Type B pancreatic cell (in vitro differentiated cells): ENCODE measurements around the gene COG1. TPM values are rescaled to one million over a fixed set of nuclear protein-coding genes. Genes with fewer than 3 reads are reported as not detected.
A peak's percentile ranks its signal among the peaks of the same experiment; 100 is the strongest.

Experiments used
- DNase-seq: peaks from one replicate; pipeline ENCODE4 v3.0.0; 2021; ENCODE audit warnings: mixed read lengths; ENCODE audit not compliant: unreplicated experiment; ENCODE audit errors: extremely low spot score
- H3K27ac Mint-ChIP-seq: 2 replicates; pipeline ENCODE4 v1.8.0; 2021; ENCODE audit warnings: mild to moderate bottlenecking, mixed read lengths
- H3K27me3 Mint-ChIP-seq: 2 replicates; pipeline ENCODE4 v1.8.0; 2021; ENCODE audit warnings: mixed read lengths
- H3K36me3 Mint-ChIP-seq: 2 replicates; pipeline ENCODE4 v1.8.0; 2021; ENCODE audit warnings: mixed read lengths
- H3K4me1 Mint-ChIP-seq: one replicate; pipeline ENCODE4 v1.8.0; 2021; ENCODE audit warnings: mixed read lengths; ENCODE audit not compliant: unreplicated experiment
- H3K4me3 Mint-ChIP-seq: 2 replicates; pipeline ENCODE4 v1.8.0; 2021; ENCODE audit warnings: mild to moderate bottlenecking, mixed read lengths
- H3K9me3 Mint-ChIP-seq: 2 replicates; pipeline ENCODE4 v1.8.0; 2021; ENCODE audit warnings: mixed read lengths
- total RNA-seq: library from RNA; stranded (reverse); gene quantifications from 2 replicates; pipeline ENCODE4 v1.2.1, GENCODE V29; 2021; ENCODE audit warnings: low replicate concordance
- TF ChIP-seq, protein P1 (sequence below): fragments of 200-600 bp; sonication (generic); conservative IDR thresholded peaks from 2 replicates; pipeline ENCODE4 v1.5.0; 2021; ENCODE audit warnings: antibody characterized with exemption, mild to moderate bottlenecking

COG1 gene
- total RNA-seq, 1 donor from 2014 or later, result 36.5 TPM

GRCh38 chr17:73250851-73251640, 58.2 kb downstream of the COG1 start:
- peaks cover 7% of the 10 kb centered on the region for H3K4me1 Mint-ChIP-seq
- no peaks in the 10 kb centered on the region for H3K9me3 Mint-ChIP-seq
- no peak overlapping the region for H3K27ac Mint-ChIP-seq
- peaks cover 13% of the 10 kb centered on the region for H3K27me3 Mint-ChIP-seq
- TF ChIP-seq, protein P1, sequence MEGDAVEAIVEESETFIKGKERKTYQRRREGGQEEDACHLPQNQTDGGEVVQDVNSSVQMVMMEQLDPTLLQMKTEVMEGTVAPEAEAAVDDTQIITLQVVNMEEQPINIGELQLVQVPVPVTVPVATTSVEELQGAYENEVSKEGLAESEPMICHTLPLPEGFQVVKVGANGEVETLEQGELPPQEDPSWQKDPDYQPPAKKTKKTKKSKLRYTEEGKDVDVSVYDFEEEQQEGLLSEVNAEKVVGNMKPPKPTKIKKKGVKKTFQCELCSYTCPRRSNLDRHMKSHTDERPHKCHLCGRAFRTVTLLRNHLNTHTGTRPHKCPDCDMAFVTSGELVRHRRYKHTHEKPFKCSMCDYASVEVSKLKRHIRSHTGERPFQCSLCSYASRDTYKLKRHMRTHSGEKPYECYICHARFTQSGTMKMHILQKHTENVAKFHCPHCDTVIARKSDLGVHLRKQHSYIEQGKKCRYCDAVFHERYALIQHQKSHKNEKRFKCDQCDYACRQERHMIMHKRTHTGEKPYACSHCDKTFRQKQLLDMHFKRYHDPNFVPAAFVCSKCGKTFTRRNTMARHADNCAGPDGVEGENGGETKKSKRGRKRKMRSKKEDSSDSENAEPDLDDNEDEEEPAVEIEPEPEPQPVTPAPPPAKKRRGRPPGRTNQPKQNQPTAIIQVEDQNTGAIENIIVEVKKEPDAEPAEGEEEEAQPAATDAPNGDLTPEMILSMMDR, result no peak
- peaks cover 3% of the 10 kb centered on the region for H3K36me3 Mint-ChIP-seq
- no peak overlapping the region for H3K4me3 Mint-ChIP-seq
- DNase-seq, result no peak

- TF ChIP-seq, protein P1, result no peak
- DNase-seq, result no peak
- H3K27me3 Mint-ChIP-seq, result peaks cover 13% of the 10 kb centered on the region
- H3K36me3 Mint-ChIP-seq, result no peaks in the 10 kb centered on the region
- no peaks in the 10 kb centered on the region for H3K9me3 Mint-ChIP-seq
- peaks cover 8% of the 10 kb centered on the region for H3K4me1 Mint-ChIP-seq
- H3K4me3 Mint-ChIP-seq, result no peak overlapping the region
- no peak overlapping the region for H3K27ac Mint-ChIP-seq
These were observed 59.0 kb downstream of the COG1 start for GRCh38 chr17:73251871-73252270.

GRCh38 chr17:73255671-73256181, 62.9 kb downstream of the COG1 start:
- Mint-ChIP-seq H3K27me3 (peaks cover 13% of the 10 kb centered on the region), H3K4me3 (no peak overlapping the region), H3K9me3 (no peaks in the 10 kb centered on the region), H3K36me3 (no peaks in the 10 kb centered on the region), H3K27ac (peak overlapping the region; percentile 34), H3K4me1 (peaks cover 15% of the 10 kb centered on the region)
- TF ChIP-seq, protein P1, result peak; percentile 100
- DNase-seq, result no peak

DNA sequence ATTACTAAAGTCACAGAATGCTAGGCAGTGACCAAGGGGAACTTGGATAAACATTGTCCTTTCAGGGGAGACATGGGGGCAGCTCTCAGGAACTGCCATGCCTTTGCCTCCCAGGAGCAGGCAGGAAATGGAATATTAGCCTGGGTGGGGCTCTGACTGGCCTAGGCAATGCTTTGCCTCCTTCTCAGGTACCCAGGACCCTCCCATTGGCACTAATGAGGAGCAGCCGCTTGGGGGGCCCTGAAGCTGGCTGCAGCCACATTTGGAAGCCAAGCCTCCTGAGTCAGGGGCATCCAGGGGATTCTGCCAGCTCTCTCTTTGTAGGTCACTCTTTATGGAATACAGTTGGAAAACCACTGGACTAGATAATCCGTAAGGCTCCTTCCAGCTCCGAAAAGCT, 63.4 kb downstream of the COG1 start:
- peaks cover 19% of the 10 kb centered on the region for H3K4me1 Mint-ChIP-seq
- no peaks in the 10 kb centered on the region for H3K9me3 Mint-ChIP-seq
- TF ChIP-seq, protein P1, result no peak
- H3K27me3 Mint-ChIP-seq, result peaks cover 13% of the 10 kb centered on the region
- H3K27ac Mint-ChIP-seq, result no peak overlapping the region
- no peaks in the 10 kb centered on the region for H3K36me3 Mint-ChIP-seq
- DNase-seq, result no peak
- no peak overlapping the region for H3K4me3 Mint-ChIP-seq

GRCh38 chr17:73257516-73257915, 64.7 kb downstream of the COG1 start:
- Mint-ChIP-seq H3K36me3 (no peaks in the 10 kb centered on the region), H3K4me1 (peaks cover 26% of the 10 kb centered on the region), H3K4me3 (no peak overlapping the region), H3K27me3 (peaks cover 5% of the 10 kb centered on the region), H3K9me3 (no peaks in the 10 kb centered on the region), H3K27ac (no peak overlapping the region)
- DNase-seq, result no peak
- TF ChIP-seq, protein P1, result no peak

Other genes with a start within 250 kb of the COG1 start
- gene SLC39A11, start 100.4 kb upstream of the COG1 start, total RNA-seq, result 23.2 and 39.9 TPM in 2 replicates
- 5.5 and 10.4 TPM in 2 replicates for gene SSTR2, start 28.0 kb upstream of the COG1 start, total RNA-seq
- not detected in 2 replicates for gene CPSF4L, start 68.8 kb downstream of the COG1 start, total RNA-seq
- gene CDC42EP4, start 118.9 kb downstream of the COG1 start, total RNA-seq, result 24.7 and 78.8 TPM in 2 replicates